ENCODE measurements around the gene FREM2.

DNA sequence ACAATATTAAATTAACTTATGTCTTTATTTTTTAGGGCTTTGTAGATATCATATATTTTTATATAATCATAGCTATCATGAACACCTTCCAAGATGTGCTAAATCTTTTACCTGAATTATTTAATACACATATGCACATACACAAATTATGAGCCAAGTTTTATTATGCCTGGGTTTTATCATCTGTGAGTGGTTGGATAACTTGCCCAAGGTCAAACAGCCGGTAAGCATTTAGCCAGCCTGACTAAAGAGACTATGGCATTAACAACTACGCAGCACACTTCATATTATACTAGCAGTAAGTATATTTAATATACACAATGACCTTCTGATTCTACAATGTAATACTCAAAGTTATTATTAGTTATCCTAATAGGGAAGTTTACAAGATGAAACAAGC is 132.7 kb downstream of the FREM2 start:
- TF ChIP-seq, protein P1, sequence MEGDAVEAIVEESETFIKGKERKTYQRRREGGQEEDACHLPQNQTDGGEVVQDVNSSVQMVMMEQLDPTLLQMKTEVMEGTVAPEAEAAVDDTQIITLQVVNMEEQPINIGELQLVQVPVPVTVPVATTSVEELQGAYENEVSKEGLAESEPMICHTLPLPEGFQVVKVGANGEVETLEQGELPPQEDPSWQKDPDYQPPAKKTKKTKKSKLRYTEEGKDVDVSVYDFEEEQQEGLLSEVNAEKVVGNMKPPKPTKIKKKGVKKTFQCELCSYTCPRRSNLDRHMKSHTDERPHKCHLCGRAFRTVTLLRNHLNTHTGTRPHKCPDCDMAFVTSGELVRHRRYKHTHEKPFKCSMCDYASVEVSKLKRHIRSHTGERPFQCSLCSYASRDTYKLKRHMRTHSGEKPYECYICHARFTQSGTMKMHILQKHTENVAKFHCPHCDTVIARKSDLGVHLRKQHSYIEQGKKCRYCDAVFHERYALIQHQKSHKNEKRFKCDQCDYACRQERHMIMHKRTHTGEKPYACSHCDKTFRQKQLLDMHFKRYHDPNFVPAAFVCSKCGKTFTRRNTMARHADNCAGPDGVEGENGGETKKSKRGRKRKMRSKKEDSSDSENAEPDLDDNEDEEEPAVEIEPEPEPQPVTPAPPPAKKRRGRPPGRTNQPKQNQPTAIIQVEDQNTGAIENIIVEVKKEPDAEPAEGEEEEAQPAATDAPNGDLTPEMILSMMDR (IDR thresholded peaks at IDR 0.05), result no peak
- no peak for TF ChIP-seq POLR2A (IDR thresholded peaks at IDR 0.05)

All from breast epithelium (tissue), 3 donors.